DND-41 (cell line): ENCODE data around the gene HOPX.

ENCODE experiments used
- ATAC-seq: fragments of 200-7000 bp; cut with Tn5 transposase; 3 replicates; pipeline ENCODE4 v1.9.1; 2021; ENCODE audit warnings: low read depth; ENCODE audit not compliant: insufficient read depth
- DNase-seq: peaks from one replicate; pipeline ENCODE4 v3.0.0-alpha.2; 2020
- H2AFZ ChIP-seq: 2 replicates; pipeline ENCODE4 v1.6.0; 2012; ENCODE audit warnings: low read depth, low read length
- H3K27ac ChIP-seq: 2 replicates; pipeline ENCODE4 v1.5.1; 2012; ENCODE audit warnings: low read length, inconsistent platforms
- H3K27me3 ChIP-seq: fragments of 200-600 bp; sonication (generic); 2 replicates; pipeline ENCODE4 v1.6.0; 2012; ENCODE audit warnings: low read length, mild to moderate bottlenecking, inconsistent platforms; ENCODE audit not compliant: insufficient read depth, poor library complexity
- H3K36me3 ChIP-seq: 2 replicates; pipeline ENCODE4 v1.5.1; 2012; ENCODE audit warnings: low read length, inconsistent platforms; ENCODE audit not compliant: insufficient read depth
- H3K4me1 ChIP-seq: 2 replicates; pipeline ENCODE4 v1.5.1; 2012; ENCODE audit warnings: mild to moderate bottlenecking, low read length; ENCODE audit not compliant: insufficient read depth
- H3K4me2 ChIP-seq: 2 replicates; pipeline ENCODE4 v1.6.0; 2012; ENCODE audit warnings: mild to moderate bottlenecking, moderate library complexity, low read length, inconsistent platforms; ENCODE audit not compliant: insufficient read depth
- H3K4me3 ChIP-seq, 2 experiments: fragments of 200-600 bp in 1 of 2; shearing (Covaris generic) in 1 of 2; 2 replicates each; pipeline ENCODE4 v1.5.1; 2012 to 2016; ENCODE audit warnings: inconsistent platforms in 2 of 2, low read length in 2 of 2, mild to moderate bottlenecking in 2 of 2, low read depth in 1 of 2, moderate library complexity in 1 of 2
- H3K79me2 ChIP-seq: 2 replicates; pipeline ENCODE4 v1.6.0; 2012; ENCODE audit warnings: low read length, inconsistent platforms; ENCODE audit not compliant: insufficient read depth
- H3K9ac ChIP-seq: 2 replicates; pipeline ENCODE4 v1.6.0; 2012; ENCODE audit warnings: low read depth, mild to moderate bottlenecking, inconsistent platforms, low read length, moderate library complexity
- H3K9me3 ChIP-seq: 2 replicates; pipeline ENCODE4 v1.5.1; 2012; ENCODE audit warnings: low read length, moderate library complexity, mild to moderate bottlenecking, inconsistent platforms; ENCODE audit not compliant: insufficient read depth, severe bottlenecking
- H4K20me1 ChIP-seq: 2 replicates; pipeline ENCODE4 v1.6.0; 2012; ENCODE audit warnings: low read length; ENCODE audit not compliant: insufficient read depth
- CTCF ChIP-seq: IDR thresholded peaks from 2 replicates; pipeline ENCODE4 v1.5.1; 2012; ENCODE audit warnings: borderline replicate concordance, low read length, moderate library complexity, mild to moderate bottlenecking; ENCODE audit not compliant: poor library complexity, severe bottlenecking; ENCODE audit errors: extremely low read depth
- EZH2 ChIP-seq: IDR thresholded peaks from 3 replicates; pipeline ENCODE4 v1.6.1; 2012; ENCODE audit warnings: borderline replicate concordance, low read depth, mild to moderate bottlenecking, moderate library complexity, low read length, inconsistent platforms; ENCODE audit not compliant: severe bottlenecking

Gene HOPX

GRCh38 chr4:56653461-56654237, 27.4 kb downstream of the HOPX start:
- Histone ChIP-seq H3K79me2 (no peaks in the 10 kb centered on the region), H3K4me1 (peaks cover 5% of the 10 kb centered on the region; the same call in 1 of the 2 replicates), H3K9me3 (no peaks in the 10 kb centered on the region), H4K20me1 (no peaks in the 10 kb centered on the region), H3K27me3 (no peaks in the 10 kb centered on the region), H3K27ac (no peak overlapping the region), H3K36me3 (no peaks in the 10 kb centered on the region), H3K9ac (no peak overlapping the region), H3K4me2 (no peak overlapping the region), H2AFZ (no peak overlapping the region), H3K4me3 (no peak overlapping the region)
- ATAC-seq = peak; percentile 80
- TF ChIP-seq CTCF (no peak), EZH2 (no peak)
- peak; percentile 42 for DNase-seq

- no peak for TF ChIP-seq EZH2
- TF ChIP-seq CTCF = no peak
- Histone ChIP-seq H3K4me2 (no peak overlapping the region), H3K9ac (no peak overlapping the region), H3K4me3 (no peak overlapping the region), H3K79me2 (no peaks in the 10 kb centered on the region), H3K27ac (no peak overlapping the region), H3K9me3 (no peaks in the 10 kb centered on the region), H3K36me3 (no peaks in the 10 kb centered on the region), H2AFZ (no peak overlapping the region), H3K4me1 (peaks cover 5% of the 10 kb centered on the region; the same call in 1 of the 2 replicates), H4K20me1 (no peaks in the 10 kb centered on the region), H3K27me3 (no peaks in the 10 kb centered on the region)
- no peak for ATAC-seq
- DNase-seq = no peak
These were observed 28.9 kb downstream of the HOPX start for GRCh38 chr4:56652196-56652595.

- Histone ChIP-seq H3K4me2 (no peak overlapping the region), H3K27ac (no peak overlapping the region), H3K4me1 (peaks cover 5% of the 10 kb centered on the region; the same call in 1 of the 2 replicates)
These were observed 30.1 kb downstream of the HOPX start for GRCh38 chr4:56651056-56651350.

More at GRCh38 chr4:56651056-56651350, 30.1 kb downstream of the HOPX start:
- H3K4me3 ChIP-seq = no peak overlapping the region
- no peaks in the 10 kb centered on the region for H4K20me1 ChIP-seq
- no peak for DNase-seq
- no peak overlapping the region for H3K9ac ChIP-seq
- TF ChIP-seq CTCF (no peak), EZH2 (no peak)
- H2AFZ ChIP-seq = no peak overlapping the region
- H3K27me3 ChIP-seq = no peaks in the 10 kb centered on the region
- H3K79me2 ChIP-seq = no peaks in the 10 kb centered on the region
- H3K9me3 ChIP-seq = peaks cover 5% of the 10 kb centered on the region
- no peak for ATAC-seq
- H3K36me3 ChIP-seq = no peaks in the 10 kb centered on the region
